NK-92 (cell line): ENCODE results near the gene CEP170B.
"Not testable (repeated sequence)": the region's sequence is repeated elsewhere in the genome, so short reads cannot be mapped to it uniquely, and the experiment has no call there.

Source experiments
- DNase-seq: peaks from one replicate; lab custom pipeline; 2025; ENCODE audit not compliant: unreplicated experiment; lab: John Stamatoyannopoulos, UW

CEP170B gene

DNA sequence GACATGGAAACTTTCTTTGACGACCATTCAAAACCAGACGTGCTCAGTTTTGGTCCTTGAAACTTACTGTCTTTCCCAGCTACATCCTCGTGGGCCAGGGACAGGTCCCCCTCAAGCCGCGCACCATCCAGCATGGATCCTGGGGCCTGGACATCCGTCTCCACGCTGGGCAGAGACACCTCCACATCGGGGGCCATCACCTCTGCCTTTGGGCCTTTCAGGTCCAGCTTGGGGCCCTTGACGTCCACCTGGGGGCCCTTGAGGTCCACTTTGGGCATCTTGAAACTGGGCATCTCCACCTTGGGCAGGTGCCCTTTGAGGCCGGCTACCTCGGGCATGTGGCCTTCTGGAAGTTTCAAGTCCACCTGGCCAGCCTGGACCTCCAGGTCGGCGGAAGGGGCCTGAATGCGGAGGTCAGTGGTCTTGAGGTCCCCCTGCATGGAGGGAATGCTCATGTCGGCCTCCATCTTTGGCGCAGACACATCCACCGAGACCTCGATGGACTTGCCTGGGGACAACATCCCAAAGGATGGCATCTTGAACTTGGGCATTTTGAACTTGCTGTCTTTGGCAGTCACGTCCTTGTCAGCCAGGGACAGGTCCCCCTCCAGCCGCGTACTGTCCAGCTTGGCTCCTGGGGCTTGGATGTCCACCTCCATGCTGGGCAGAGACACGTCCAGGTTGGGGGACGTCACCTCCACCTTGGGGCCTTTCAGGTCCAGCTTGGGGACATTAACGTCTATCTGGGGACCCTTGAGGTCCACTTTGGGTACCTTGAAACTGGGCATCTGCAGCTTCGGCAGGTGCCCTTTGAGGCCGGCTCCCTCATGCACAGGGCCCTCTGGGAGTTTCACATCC lies 76.7 kb downstream of the CEP170B start:
- DNase-seq, result no peak

DNA sequence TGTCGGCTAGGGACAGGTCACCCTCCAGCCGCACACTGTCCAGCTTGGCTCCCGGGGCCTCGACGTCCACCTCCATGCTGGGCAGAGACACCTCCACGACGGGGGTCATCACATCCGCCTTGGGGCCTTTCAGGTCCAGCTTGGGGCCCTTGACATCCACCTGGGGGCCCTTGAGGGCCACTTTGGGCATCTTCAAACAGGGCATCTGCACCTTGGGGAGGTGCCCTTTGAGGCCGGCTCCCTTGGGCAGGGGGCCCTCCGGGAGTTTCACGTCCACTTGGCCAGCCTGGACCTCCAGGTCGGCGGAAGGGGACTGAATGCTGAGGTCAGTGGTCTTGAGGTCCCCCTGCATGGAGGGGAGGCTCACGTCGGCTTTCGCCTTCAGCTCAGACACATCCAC lies 77.5 kb downstream of the CEP170B start:
- no peak for DNase-seq

DNA sequence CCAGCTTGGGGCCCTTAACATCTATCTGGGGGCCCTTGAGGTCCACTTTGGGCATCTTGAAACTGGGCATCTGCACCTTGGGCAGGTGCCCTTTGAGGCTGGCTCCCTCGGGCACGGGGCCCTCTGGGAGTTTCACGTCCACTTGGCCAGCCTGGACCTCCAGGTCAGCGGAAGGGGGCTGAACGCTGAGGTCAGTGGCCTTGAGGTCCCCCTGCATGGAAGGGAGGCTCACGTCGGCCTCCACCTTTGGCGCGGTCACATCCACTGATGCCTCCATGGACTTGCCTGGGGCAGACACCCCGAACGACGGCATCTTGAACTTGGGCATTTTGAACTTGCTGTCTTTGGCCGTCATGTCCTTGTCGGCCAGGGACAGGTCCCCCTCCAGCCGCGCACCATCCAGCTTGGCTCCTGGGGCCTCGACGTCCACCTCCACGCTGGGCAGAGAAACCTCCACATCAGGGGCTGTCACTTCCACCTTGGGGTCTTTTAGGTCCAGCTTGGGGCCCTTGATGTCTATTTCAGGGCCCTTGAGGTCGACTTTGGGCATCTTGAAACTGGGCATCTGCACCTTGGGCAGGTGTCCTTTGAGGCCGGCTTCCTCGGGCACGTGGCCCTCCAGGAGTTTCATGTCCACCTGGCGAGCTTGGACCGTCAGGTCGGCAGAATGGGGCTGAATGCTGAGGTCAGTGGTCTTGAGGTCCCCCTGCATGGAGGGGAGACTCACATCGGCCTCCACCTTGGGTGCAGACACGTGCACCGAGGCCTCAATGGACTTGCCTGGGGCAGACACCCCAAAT lies 78.3 kb downstream of the CEP170B start:
- not testable (repeated sequence) for DNase-seq

DNA sequence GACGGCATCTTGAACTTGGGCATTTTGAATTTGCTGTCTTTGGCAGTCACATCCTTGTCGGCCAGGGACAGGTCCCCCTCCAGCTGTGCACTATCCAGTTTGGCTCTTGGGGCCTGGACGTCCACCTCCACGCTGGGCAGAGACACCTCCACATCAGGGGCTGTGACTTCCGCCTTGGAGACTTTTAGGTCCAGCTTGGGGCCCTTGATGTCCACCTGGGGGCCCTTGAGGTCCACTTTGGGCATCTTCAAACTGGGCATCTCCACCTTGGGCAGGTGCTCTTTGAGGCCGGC lies 78.9 kb downstream of the CEP170B start:
- DNase-seq, result not testable (repeated sequence)

DNA sequence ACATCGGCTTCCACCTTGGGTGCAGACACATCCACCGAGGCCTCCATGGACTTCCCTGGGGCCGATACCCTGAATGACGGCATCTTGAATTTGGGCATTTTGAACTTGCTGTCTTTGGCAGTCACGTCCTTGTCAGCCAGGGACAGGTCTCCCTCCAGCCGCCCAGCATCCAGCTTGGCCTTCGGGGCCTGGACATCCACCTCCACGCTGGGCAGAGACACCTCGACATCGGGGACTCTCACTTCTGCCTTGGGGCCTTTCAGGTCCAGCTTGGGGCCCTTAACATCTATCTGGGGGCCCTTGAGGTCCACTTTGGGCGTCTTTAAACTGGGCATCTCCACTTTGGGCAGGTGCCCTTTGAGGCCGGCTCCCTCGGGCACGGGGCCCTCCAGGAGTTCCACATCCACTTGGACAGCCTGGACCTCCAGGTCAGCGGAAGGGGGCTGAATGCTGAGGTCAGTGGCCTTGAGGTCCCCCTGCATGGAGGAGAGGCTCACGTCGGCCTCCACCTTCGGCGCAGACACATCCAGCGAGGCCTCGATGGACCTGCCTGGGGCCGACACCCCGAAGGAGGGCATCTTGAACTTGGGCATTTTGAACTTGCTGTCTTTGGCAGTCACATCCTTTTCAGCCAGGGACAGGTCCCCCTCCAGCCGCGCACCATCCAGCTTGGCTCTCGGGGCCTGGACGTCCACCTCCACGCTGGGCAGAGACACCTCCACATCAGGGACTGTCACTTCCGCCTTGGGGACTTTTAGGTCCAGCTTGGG lies 79.6 kb downstream of the CEP170B start:
- not testable (repeated sequence) for DNase-seq

DNA sequence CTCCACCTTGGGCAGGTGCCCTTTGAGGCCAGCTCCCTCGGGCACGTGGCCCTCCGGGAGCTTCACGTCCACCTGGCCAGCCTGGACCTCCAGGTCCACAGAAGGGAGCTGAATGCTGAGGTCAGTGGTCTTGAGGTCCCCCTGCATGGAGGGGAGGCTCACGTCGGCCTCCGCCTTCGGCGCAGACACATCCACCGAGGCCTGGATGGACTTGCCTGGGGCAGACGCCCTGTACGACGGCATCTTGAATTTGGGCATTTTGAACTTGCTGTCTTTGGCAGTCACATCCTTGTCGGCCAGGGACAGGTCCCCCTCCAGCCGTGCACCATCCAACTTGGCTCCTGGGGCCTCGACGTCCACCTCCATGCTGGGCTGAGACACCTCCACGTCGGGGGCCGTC lies 80.2 kb downstream of the CEP170B start:
- DNase-seq, result not testable (repeated sequence)
